ENCODE data around the gene GNG12. TPM values are rescaled to one million over a fixed set of nuclear protein-coding genes. Genes with fewer than 3 reads are reported as not detected.

The GNG12 gene
- total and polyA plus RNA-seq, 9 of the 15 experiments (the other 6 are each of a cell fraction or from before 2014, with no cell fraction given): 2.6 to 6.0 (median 4.1) TPM

- peak; percentile 76; the same call in 1 of the 2 replicates for TF ChIP-seq PHF8 (IDR thresholded peaks at IDR 0.05; ENCODE audit: borderline replicate concordance, low read length)
- TF ChIP-seq CHD1 (IDR thresholded peaks at IDR 0.05; ENCODE audit: low read length): no peak
- peak; percentile 93 for TF ChIP-seq HMGN3 (IDR thresholded peaks at IDR 0.05; ENCODE audit: borderline replicate concordance, extremely low read depth, insufficient read length, low read depth, low read length)
- no peak for TF ChIP-seq HLTF (IDR thresholded peaks at IDR 0.05)
- TF ChIP-seq HNRNPH1 (optimal IDR thresholded peaks at IDR 0.05; ENCODE audit: low read depth, low read length): no peak
- TF ChIP-seq ZBTB7A (IDR thresholded peaks at IDR 0.05; ENCODE audit: borderline replicate concordance, control insufficient read depth, low read depth, low read length): 0 out of 2 replicates have a peak, but pooled peaks have one; percentile 2
- no peak for TF ChIP-seq ZC3H11A (IDR thresholded peaks at IDR 0.05; ENCODE audit: low read depth, low read length)
- TF ChIP-seq ILK (tag; IDR thresholded peaks at IDR 0.05; ENCODE audit: borderline replicate concordance, low read depth): no peak
- TF ChIP-seq ZBTB26 (CRISPR knock-in tag; IDR thresholded peaks at IDR 0.05): no peak
- TF ChIP-seq, protein P1, sequence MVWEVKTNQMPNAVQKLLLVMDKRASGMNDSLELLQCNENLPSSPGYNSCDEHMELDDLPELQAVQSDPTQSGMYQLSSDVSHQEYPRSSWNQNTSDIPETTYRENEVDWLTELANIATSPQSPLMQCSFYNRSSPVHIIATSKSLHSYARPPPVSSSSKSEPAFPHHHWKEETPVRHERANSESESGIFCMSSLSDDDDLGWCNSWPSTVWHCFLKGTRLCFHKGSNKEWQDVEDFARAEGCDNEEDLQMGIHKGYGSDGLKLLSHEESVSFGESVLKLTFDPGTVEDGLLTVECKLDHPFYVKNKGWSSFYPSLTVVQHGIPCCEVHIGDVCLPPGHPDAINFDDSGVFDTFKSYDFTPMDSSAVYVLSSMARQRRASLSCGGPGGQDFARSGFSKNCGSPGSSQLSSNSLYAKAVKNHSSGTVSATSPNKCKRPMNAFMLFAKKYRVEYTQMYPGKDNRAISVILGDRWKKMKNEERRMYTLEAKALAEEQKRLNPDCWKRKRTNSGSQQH (CRISPR knock-in tag; IDR thresholded peaks at IDR 0.05): peak; percentile 19; the same call in 1 of the 2 replicates
- no peak for TF ChIP-seq NKRF (IDR thresholded peaks at IDR 0.05; ENCODE audit: borderline replicate concordance)
- TF ChIP-seq ZKSCAN1 (IDR thresholded peaks at IDR 0.05; ENCODE audit: low read depth, low read length): 0 out of 2 replicates have a peak, but pooled peaks have one; percentile 27
- TF ChIP-seq ATF7 (IDR thresholded peaks at IDR 0.05): peak; percentile 73; the same call in 1 of the 2 replicates
- no peak for TF ChIP-seq TRIM24 (IDR thresholded peaks at IDR 0.05)
- TF ChIP-seq, protein P2, sequence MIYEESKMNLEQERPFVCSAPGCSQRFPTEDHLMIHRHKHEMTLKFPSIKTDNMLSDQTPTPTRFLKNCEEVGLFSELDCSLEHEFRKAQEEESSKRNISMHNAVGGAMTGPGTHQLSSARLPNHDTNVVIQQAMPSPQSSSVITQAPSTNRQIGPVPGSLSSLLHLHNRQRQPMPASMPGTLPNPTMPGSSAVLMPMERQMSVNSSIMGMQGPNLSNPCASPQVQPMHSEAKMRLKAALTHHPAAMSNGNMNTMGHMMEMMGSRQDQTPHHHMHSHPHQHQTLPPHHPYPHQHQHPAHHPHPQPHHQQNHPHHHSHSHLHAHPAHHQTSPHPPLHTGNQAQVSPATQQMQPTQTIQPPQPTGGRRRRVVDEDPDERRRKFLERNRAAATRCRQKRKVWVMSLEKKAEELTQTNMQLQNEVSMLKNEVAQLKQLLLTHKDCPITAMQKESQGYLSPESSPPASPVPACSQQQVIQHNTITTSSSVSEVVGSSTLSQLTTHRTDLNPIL (CRISPR knock-in tag; IDR thresholded peaks at IDR 0.05): no peak
Measured at GRCh38 chr1:67685067-67685557, 148.2 kb downstream of the GNG12 start, which contains the start of gene GADD45A (continued).

All from K562 (cell line).